ENCODE data around the gene SLC16A12. TPM values are rescaled to one million over a fixed set of nuclear protein-coding genes. Genes with fewer than 3 reads are reported as not detected.
A peak's percentile ranks its signal among the peaks of the same experiment; 100 is the strongest.

SLC16A12 gene
- total and polyA plus RNA-seq, 2 of the 13 experiments (the other 11 are each of a cell fraction or from before 2014, with no cell fraction given), result 0.02 TPM; not detected in 1

DNA sequence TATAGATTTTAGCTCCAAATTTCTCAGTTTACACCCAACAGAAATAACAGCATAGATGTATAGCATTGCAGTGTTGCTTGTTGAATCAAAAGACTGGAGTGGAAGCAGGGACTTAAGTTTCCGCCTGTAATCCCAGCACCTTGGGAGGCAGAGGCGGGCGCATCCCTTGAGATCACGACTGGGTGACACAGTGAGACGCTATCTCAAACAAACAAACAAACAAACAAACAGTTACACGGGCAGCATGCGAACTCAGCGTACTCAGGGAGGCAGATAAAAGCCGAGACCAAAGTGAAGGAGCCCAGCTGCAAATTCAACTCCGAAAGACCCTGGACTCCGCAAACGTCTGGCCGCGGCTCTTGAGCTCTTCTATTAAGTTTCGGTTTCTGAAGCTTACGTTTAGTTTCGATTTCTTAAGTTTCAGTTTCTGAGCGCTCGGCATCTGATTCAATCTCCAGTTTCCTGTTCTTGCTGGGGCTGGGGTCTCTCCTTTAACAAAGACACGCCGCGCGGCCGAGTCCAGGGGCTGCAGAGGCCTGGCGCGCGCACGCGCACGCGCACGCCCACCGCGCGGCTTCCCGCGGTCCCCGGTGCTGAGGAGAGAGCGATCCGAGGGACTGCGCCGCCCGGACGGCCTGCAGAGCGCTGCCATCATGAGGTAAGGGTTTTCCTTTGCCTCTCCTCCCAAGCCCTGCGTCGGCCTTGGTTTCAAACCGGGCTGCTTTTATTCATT, 121.1 kb downstream of the SLC16A12 start, which contains the start of gene IFIT5 (continued):
- TF ChIP-seq, protein P1, sequence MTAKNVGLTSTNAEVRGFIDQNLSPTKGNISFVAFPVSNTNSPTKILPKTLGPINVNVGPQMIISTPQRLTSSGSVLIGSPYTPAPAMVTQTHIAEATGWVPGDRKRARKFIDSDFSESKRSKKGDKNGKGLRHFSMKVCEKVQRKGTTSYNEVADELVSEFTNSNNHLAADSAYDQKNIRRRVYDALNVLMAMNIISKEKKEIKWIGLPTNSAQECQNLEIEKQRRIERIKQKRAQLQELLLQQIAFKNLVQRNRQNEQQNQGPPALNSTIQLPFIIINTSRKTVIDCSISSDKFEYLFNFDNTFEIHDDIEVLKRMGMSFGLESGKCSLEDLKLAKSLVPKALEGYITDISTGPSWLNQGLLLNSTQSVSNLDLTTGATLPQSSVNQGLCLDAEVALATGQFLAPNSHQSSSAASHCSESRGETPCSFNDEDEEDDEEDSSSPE (CRISPR knock-in tag; IDR thresholded peaks at IDR 0.05), result peak; percentile 53; the same call in 1 of the 2 replicates
- TF ChIP-seq SAP130 (CRISPR knock-in tag; IDR thresholded peaks at IDR 0.05; ENCODE audit: low read depth) (peak; percentile 36; the same call in 1 of the 2 replicates), MTA1 (CRISPR knock-in tag; IDR thresholded peaks at IDR 0.05; ENCODE audit: borderline replicate concordance) (peak; percentile 41; the same call in 1 of the 2 replicates), SETDB1 (CRISPR knock-in tag; IDR thresholded peaks at IDR 0.05; ENCODE audit: borderline replicate concordance) (no peak), CEBPG (CRISPR knock-in tag; IDR thresholded peaks at IDR 0.05) (no peak), BRCA1 (CRISPR knock-in tag; IDR thresholded peaks at IDR 0.05) (no peak), ZSCAN31 (CRISPR knock-in tag; IDR thresholded peaks at IDR 0.05; ENCODE audit: low read depth) (peak; percentile 57; the same call in 1 of the 2 replicates), KDM5A (IDR thresholded peaks at IDR 0.05; ENCODE audit: borderline replicate concordance, low read length) (peak; percentile 48; the same call in 1 of the 2 replicates), ZFX (CRISPR knock-in tag; IDR thresholded peaks at IDR 0.05; ENCODE audit: low read depth) (peak; percentile 88), ZNF136 (CRISPR knock-in tag; IDR thresholded peaks at IDR 0.05; ENCODE audit: low read depth) (0 out of 2 replicates have a peak, but pooled peaks have one; percentile 63), ZNF432 (CRISPR knock-in tag; IDR thresholded peaks at IDR 0.05; ENCODE audit: borderline replicate concordance) (no peak), ZNF709 (CRISPR knock-in tag; IDR thresholded peaks at IDR 0.05) (peak; percentile 52; the same call in 1 of the 2 replicates), THAP11 (CRISPR knock-in tag; IDR thresholded peaks at IDR 0.05) (peak; percentile 29; the same call in 1 of the 2 replicates), CCDC6 (CRISPR knock-in tag; IDR thresholded peaks at IDR 0.05) (no peak), ETV6 (CRISPR knock-in tag; conservative IDR thresholded peaks at IDR 0.05) (no peak), KAT7 (CRISPR knock-in tag; IDR thresholded peaks at IDR 0.05; ENCODE audit: borderline replicate concordance) (0 out of 2 replicates have a peak, but pooled peaks have one; percentile 35)
- TF ChIP-seq, protein P2, sequence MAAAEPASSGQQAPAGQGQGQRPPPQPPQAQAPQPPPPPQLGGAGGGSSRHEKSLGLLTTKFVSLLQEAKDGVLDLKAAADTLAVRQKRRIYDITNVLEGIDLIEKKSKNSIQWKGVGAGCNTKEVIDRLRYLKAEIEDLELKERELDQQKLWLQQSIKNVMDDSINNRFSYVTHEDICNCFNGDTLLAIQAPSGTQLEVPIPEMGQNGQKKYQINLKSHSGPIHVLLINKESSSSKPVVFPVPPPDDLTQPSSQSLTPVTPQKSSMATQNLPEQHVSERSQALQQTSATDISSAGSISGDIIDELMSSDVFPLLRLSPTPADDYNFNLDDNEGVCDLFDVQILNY (CRISPR knock-in tag; conservative IDR thresholded peaks at IDR 0.05), result peak; percentile 72; the same call in 1 of the 2 replicates
- TF ChIP-seq, protein P3, sequence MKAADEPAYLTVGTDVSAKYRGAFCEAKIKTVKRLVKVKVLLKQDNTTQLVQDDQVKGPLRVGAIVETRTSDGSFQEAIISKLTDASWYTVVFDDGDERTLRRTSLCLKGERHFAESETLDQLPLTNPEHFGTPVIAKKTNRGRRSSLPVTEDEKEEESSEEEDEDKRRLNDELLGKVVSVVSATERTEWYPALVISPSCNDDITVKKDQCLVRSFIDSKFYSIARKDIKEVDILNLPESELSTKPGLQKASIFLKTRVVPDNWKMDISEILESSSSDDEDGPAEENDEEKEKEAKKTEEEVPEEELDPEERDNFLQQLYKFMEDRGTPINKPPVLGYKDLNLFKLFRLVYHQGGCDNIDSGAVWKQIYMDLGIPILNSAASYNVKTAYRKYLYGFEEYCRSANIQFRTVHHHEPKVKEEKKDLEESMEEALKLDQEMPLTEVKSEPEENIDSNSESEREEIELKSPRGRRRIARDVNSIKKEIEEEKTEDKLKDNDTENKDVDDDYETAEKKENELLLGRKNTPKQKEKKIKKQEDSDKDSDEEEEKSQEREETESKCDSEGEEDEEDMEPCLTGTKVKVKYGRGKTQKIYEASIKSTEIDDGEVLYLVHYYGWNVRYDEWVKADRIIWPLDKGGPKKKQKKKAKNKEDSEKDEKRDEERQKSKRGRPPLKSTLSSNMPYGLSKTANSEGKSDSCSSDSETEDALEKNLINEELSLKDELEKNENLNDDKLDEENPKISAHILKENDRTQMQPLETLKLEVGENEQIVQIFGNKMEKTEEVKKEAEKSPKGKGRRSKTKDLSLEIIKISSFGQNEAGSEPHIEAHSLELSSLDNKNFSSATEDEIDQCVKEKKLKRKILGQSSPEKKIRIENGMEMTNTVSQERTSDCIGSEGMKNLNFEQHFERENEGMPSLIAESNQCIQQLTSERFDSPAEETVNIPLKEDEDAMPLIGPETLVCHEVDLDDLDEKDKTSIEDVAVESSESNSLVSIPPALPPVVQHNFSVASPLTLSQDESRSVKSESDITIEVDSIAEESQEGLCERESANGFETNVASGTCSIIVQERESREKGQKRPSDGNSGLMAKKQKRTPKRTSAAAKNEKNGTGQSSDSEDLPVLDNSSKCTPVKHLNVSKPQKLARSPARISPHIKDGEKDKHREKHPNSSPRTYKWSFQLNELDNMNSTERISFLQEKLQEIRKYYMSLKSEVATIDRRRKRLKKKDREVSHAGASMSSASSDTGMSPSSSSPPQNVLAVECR (CRISPR knock-in tag; IDR thresholded peaks at IDR 0.05; ENCODE audit: borderline replicate concordance), result peak; percentile 41
- TF ChIP-seq, protein P4, sequence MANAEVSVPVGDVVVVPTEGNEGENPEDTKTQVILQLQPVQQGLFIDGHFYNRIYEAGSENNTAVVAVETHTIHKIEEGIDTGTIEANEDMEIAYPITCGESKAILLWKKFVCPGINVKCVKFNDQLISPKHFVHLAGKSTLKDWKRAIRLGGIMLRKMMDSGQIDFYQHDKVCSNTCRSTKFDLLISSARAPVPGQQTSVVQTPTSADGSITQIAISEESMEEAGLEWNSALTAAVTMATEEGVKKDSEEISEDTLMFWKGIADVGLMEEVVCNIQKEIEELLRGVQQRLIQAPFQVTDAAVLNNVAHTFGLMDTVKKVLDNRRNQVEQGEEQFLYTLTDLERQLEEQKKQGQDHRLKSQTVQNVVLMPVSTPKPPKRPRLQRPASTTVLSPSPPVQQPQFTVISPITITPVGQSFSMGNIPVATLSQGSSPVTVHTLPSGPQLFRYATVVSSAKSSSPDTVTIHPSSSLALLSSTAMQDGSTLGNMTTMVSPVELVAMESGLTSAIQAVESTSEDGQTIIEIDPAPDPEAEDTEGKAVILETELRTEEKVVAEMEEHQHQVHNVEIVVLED (CRISPR knock-in tag; IDR thresholded peaks at IDR 0.05; ENCODE audit: borderline replicate concordance), result peak; percentile 70; the same call in 1 of the 2 replicates
